A549 (cell line): ENCODE data around the gene WDR43. TPM values are rescaled to one million over a fixed set of nuclear protein-coding genes. Genes with fewer than 3 reads are reported as not detected.

Source experiments
- ATAC-seq, 2 experiments: fragments of 200-7000 bp in 1 of 2; fragments of >200 bp in 1 of 2; cut with Nextera tagmentation in 1 of 2; cut with Tn5 transposase in 1 of 2; 3 replicates each; pipeline versions ENCODE4 v1.8.0 to v1.9.1; 2018 to 2020; ENCODE audit warnings: mild to moderate bottlenecking in 1 of 2, moderate library complexity in 1 of 2
- CTCF ChIA-PET: fragments of 300-600 bp; sonication (Branson Sonifier 250); formaldehyde crosslinking; extraction: SDS; loops from one replicate; lab custom pipeline; 2021; ENCODE audit warnings: antibody characterized with exemption, inconsistent platforms; lab: Yijun Ruan, JAX
- POLR2A ChIA-PET: fragments of 350-600 bp; formaldehyde crosslinking; extraction: SDS; loops from one replicate; lab custom pipeline; 2021; ENCODE audit warnings: antibody characterized with exemption, inconsistent platforms; lab: Yijun Ruan, JAX
- DNase-seq, 2 experiments: peaks; one replicate each; pipeline versions ENCODE4 v3.0.0 to v3.0.0-alpha.2; 2011 to 2016; ENCODE audit warnings: low read depth in 1 of 2, low spot score in 1 of 2
- FAIRE-seq: peaks from 2 replicates; lab custom pipeline; 2011; peaks lifted over from hg19 to GRCh38; lab: Jason Lieb, UNC
- H3K27ac ChIP-seq, 2 experiments: fragments of >200 bp; sonication (Bioruptor Twin); formaldehyde crosslinking; 3 replicates each; pipeline ENCODE4 v1.5.1; 2016 to 2017
- H3K4me1 ChIP-seq: fragments of >200 bp; sonication (Bioruptor Twin); formaldehyde crosslinking; 3 replicates; pipeline ENCODE4 v1.6.1; 2016
- H3K4me2 ChIP-seq: fragments of >200 bp; sonication (Bioruptor Twin); formaldehyde crosslinking; 3 replicates; pipeline ENCODE4 v1.6.1; 2016
- H3K4me3 ChIP-seq: fragments of >200 bp; sonication (Bioruptor Twin); formaldehyde crosslinking; 3 replicates; pipeline ENCODE4 v1.5.1; 2016
- H3K9me3 ChIP-seq: fragments of >200 bp; sonication (Bioruptor Twin); formaldehyde crosslinking; 3 replicates; pipeline ENCODE4 v1.6.1; 2016
- CBX8 ChIP-seq: fragments of 200-600 bp; sonication (generic); IDR thresholded peaks from 2 replicates; pipeline ENCODE4 v1.6.1; 2016
- CHD2 ChIP-seq: fragments of 150-350 bp; IDR thresholded peaks from 2 replicates; pipeline ENCODE4 v1.6.1; 2014; ENCODE audit warnings: low read length; ENCODE audit not compliant: partially characterized antibody
- E2F6 ChIP-seq: IDR thresholded peaks from 2 replicates; pipeline ENCODE4 v1.6.1; 2012; ENCODE audit warnings: low read depth, borderline replicate concordance
- EHMT2 ChIP-seq: fragments of 200-600 bp; sonication (generic); IDR thresholded peaks from 2 replicates; pipeline ENCODE4 v1.6.1; 2016; ENCODE audit warnings: antibody characterized with exemption, low read depth, mild to moderate bottlenecking, moderate library complexity
- ELK1 ChIP-seq: fragments of 150-350 bp; IDR thresholded peaks from 2 replicates; pipeline ENCODE4 v1.6.1; 2014; ENCODE audit warnings: low read depth, mild to moderate bottlenecking, low read length
- JUN ChIP-seq, 2 experiments: fragments of >200 bp; sonication (Bioruptor Twin); formaldehyde crosslinking; IDR thresholded peaks; 2 replicates in 1 of 2; 3 replicates in 1 of 2; pipeline ENCODE4 v1.6.1; 2016 to 2017
- MYC ChIP-seq: IDR thresholded peaks from 2 replicates; pipeline ENCODE4 v1.6.1; 2012; ENCODE audit warnings: mild to moderate bottlenecking, inconsistent platforms, low read length, improper control_type of control experiment, borderline replicate concordance
- NFE2L2 ChIP-seq: fragments of 150-350 bp; conservative IDR thresholded peaks from 2 replicates; pipeline ENCODE4 v1.6.1; 2014; ENCODE audit warnings: low read length
- PHF8 ChIP-seq: fragments of 200-600 bp; sonication (generic); IDR thresholded peaks from 2 replicates; pipeline ENCODE4 v1.6.1; 2016; ENCODE audit warnings: low read depth, mild to moderate bottlenecking, antibody characterized with exemption, moderate library complexity, borderline replicate concordance
- POLR2A ChIP-seq: IDR thresholded peaks from 2 replicates; pipeline ENCODE4 v1.6.1; 2012; ENCODE audit warnings: mild to moderate bottlenecking, low read length
- POLR2AphosphoS2 ChIP-seq: conservative IDR thresholded peaks from 2 replicates; pipeline ENCODE4 v1.6.1; 2012; ENCODE audit warnings: low read length, improper control_type of control experiment, inconsistent platforms
- RAD21 ChIP-seq, 2 experiments: fragments of >200 bp in 1 of 2; sonication (Bioruptor Twin) in 1 of 2; formaldehyde crosslinking in 1 of 2; IDR thresholded peaks in 1 of 2; conservative IDR thresholded peaks in 1 of 2; 2 replicates in 1 of 2; 3 replicates in 1 of 2; pipeline ENCODE4 v1.6.1; 2012 to 2018; ENCODE audit warnings: inconsistent platforms in 1 of 2
- TFCP2L1 ChIP-seq: fragments of 250-450 bp; sonication (Bioruptor Pico); IDR thresholded peaks from 2 replicates; pipeline ENCODE4 v1.5.0; 2021; ENCODE audit warnings: mild to moderate bottlenecking
- ZC3H11A ChIP-seq: fragments of 450-650 bp; IDR thresholded peaks from 2 replicates; pipeline ENCODE4 v1.6.1; 2014; ENCODE audit warnings: antibody characterized with exemption, mild to moderate bottlenecking
- ZSCAN20 ChIP-seq: fragments of 250-450 bp; sonication (Bioruptor Pico); IDR thresholded peaks from 2 replicates; pipeline ENCODE4 v1.8.0; 2022; ENCODE audit warnings: mild to moderate bottlenecking, moderate library complexity
- WGBS: methylation state at CpG from one replicate; pipeline ENCODE4 v1.1.6; 2017; ENCODE audit errors: missing lambda C conversion rate; 5-methylcytosine and 5-hydroxymethylcytosine counted together
- polyA plus RNA-seq, 4 experiments: library from polyadenylated mRNA; depleted of rRNA in 3 of 4; stranded (reverse); fragments of >200 nt; fragmentation: RNase III in 1 of 4; extraction: RNeasy Plus Mini Kit Qiagen cat#74134 plus additional on column Dnase treatment in 1 of 4; gene quantifications; 2 replicates in 3 of 4; 3 replicates in 1 of 4; pipeline ENCODE4 v1.2.3, GENCODE V29; 2011 to 2017
- TF ChIP-seq, protein P1 (sequence below): IDR thresholded peaks from 2 replicates; pipeline ENCODE4 v1.6.1; 2012
- TF ChIP-seq, protein P2 (sequence below): fragments of 250-450 bp; sonication (Bioruptor Pico); IDR thresholded peaks from 2 replicates; pipeline ENCODE4 v1.5.0; 2020; ENCODE audit warnings: low read depth, mild to moderate bottlenecking, moderate library complexity
- TF ChIP-seq, protein P3 (sequence below): fragments of 250-450 bp; sonication (Bioruptor Pico); IDR thresholded peaks from 2 replicates; pipeline ENCODE4 v1.5.0; 2021; ENCODE audit warnings: mild to moderate bottlenecking, moderate library complexity, borderline replicate concordance
- TF ChIP-seq, protein P4 (sequence below): fragments of >200 bp; sonication (Bioruptor Twin); formaldehyde crosslinking; IDR thresholded peaks from 2 replicates; pipeline ENCODE4 v1.6.1; 2016

Gene WDR43
- polyA plus RNA-seq, 2 of the 4 experiments (the other 2 are of a cell fraction), result 71.8 to 256 TPM

- no peaks in the 10 kb centered on the region for H3K9me3 ChIP-seq
- no peak overlapping the region for H3K4me2 ChIP-seq
- no peak for DNase-seq
- H3K4me3 ChIP-seq, result no peak overlapping the region
- CTCF ChIA-PET, result interaction anchor here (1.5 to 5.3 kb wide), 2 partner anchors 233 to 235 kb away, joined by 4 to 69 read pairs; no protein-coding TSS in a partner anchor
- WGBS, result 78% methylated on average over 1 of the region's 1 CpG
- H3K4me1 ChIP-seq, result peaks cover 5% of the 10 kb centered on the region
- TF ChIP-seq CHD2, result no peak
- TF ChIP-seq ZSCAN20 (CRISPR knock-in tag), result no peak
- TF ChIP-seq, all 56 proteins: peak for 0
- FAIRE-seq (no peak), ATAC-seq (no peak)
- POLR2A ChIA-PET, result no interaction called here
- H3K27ac ChIP-seq, result no peak overlapping the region
Measured at GRCh38 chr2:28962505-28962904, 68.0 kb downstream of the WDR43 start.

GRCh38 chr2:28970464-28971160 lies 76.1 kb downstream of the WDR43 start:
- Histone ChIP-seq H3K27ac (no peak overlapping the region), H3K4me3 (no peak overlapping the region), H3K9me3 (peaks cover 5% of the 10 kb centered on the region; the same call in 1 of the 3 replicates), H3K4me2 (no peak overlapping the region), H3K4me1 (no peaks in the 10 kb centered on the region)
- 81% methylated on average over 6 of the region's 6 CpGs for WGBS
- TF ChIP-seq RAD21 (conservative IDR thresholded peaks at IDR 0.05 in 1 of 2, IDR thresholded peaks at IDR 0.05 in 1 of 2) (no peak), TFCP2L1 (no peak), ELK1 (no peak), JUN (IDR thresholded peaks at IDR 0.05) (no peak)
- TF ChIP-seq, protein P1, sequence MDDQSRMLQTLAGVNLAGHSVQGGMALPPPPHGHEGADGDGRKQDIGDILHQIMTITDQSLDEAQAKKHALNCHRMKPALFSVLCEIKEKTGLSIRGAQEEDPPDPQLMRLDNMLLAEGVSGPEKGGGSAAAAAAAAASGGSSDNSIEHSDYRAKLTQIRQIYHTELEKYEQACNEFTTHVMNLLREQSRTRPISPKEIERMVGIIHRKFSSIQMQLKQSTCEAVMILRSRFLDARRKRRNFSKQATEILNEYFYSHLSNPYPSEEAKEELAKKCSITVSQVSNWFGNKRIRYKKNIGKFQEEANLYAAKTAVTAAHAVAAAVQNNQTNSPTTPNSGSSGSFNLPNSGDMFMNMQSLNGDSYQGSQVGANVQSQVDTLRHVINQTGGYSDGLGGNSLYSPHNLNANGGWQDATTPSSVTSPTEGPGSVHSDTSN, result no peak
- DNase-seq, result no peak
- FAIRE-seq, result no peak
- ChIA-PET POLR2A (no interaction called here), CTCF (interaction anchor here (0.7 to 1.7 kb wide), 4 partner anchors 9 to 1190 kb away, joined by 3 to 7 read pairs (median 3); no protein-coding TSS in a partner anchor)
- ATAC-seq, result peak; percentile 23 to 26; a peak in 1 of 6 replicates

DNA sequence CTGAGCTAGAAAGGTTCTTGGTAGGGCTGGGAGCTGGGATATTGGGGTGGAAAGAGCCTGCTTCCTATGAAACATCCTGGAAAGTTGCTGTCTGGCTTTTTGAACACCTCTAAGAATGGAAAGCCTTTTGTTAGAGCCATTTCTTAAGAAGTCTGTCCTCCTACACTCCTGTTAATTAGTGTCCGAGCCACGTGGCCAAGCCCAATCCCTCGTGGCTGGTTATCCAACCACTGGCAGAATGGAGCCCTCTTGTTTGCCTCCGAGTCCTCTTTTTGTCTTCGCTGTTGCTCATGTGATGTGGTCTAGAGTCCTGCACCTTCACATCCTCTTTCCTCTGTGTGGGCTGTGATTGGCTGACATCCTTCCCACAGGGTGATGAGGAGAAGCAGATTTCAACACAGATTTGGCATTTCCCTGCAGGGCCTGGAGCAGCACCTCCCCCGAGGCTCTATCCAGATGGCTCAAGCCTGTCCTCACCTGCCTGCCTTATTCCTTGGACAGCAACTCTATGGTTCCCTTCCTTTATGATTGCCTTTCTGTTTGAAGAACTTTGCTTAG lies 78.4 kb downstream of the WDR43 start:
- CTCF ChIA-PET, result interaction anchor here (1.0 kb wide), 2 partner anchors 14 to 133 kb away, joined by 3 read pairs; no protein-coding TSS in a partner anchor

GRCh38 chr2:28974252-28974651 lies 79.8 kb downstream of the WDR43 start:
- ATAC-seq (no peak), DNase-seq (no peak), FAIRE-seq (no peak)
- Histone ChIP-seq H3K9me3 (peaks cover 5% of the 10 kb centered on the region; the same call in 1 of the 3 replicates), H3K4me2 (no peak overlapping the region), H3K4me1 (no peaks in the 10 kb centered on the region), H3K4me3 (no peak overlapping the region), H3K27ac (no peak overlapping the region)
- 44% methylated on average over 4 of the region's 4 CpGs for whole genome bisulfite sequencing
- POLR2A ChIA-PET, result no interaction called here
- CTCF ChIA-PET, result interaction anchor here (1.0 kb wide), 1 partner anchor 15 kb away, joined by 3 read pairs; no protein-coding TSS in a partner anchor
- TF ChIP-seq MYC (no peak), ZC3H11A (no peak), POLR2AphosphoS2 (no peak), PHF8 (no peak), E2F6 (no peak), JUN (IDR thresholded peaks at IDR 0.05) (no peak), EHMT2 (no peak)
- TF ChIP-seq, protein P2, sequence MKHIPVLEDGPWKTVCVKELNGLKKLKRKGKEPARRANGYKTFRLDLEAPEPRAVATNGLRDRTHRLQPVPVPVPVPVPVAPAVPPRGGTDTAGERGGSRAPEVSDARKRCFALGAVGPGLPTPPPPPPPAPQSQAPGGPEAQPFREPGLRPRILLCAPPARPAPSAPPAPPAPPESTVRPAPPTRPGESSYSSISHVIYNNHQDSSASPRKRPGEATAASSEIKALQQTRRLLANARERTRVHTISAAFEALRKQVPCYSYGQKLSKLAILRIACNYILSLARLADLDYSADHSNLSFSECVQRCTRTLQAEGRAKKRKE (CRISPR knock-in tag), result no peak
- TF ChIP-seq, protein P3, sequence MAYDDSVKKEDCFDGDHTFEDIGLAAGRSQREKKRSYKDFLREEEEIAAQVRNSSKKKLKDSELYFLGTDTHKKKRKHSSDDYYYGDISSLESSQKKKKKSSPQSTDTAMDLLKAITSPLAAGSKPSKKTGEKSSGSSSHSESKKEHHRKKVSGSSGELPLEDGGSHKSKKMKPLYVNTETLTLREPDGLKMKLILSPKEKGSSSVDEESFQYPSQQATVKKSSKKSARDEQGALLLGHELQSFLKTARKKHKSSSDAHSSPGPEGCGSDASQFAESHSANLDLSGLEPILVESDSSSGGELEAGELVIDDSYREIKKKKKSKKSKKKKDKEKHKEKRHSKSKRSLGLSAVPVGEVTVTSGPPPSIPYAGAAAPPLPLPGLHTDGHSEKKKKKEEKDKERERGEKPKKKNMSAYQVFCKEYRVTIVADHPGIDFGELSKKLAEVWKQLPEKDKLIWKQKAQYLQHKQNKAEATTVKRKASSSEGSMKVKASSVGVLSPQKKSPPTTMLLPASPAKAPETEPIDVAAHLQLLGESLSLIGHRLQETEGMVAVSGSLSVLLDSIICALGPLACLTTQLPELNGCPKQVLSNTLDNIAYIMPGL (CRISPR knock-in tag), result no peak
- TF ChIP-seq, protein P4, sequence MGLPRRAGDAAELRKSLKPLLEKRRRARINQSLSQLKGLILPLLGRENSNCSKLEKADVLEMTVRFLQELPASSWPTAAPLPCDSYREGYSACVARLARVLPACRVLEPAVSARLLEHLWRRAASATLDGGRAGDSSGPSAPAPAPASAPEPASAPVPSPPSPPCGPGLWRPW, result no peak

More for the DNA sequence above, 78.4 kb downstream of the WDR43 start:
- WGBS, result 50% methylated on average over 6 of the region's 6 CpGs
- ATAC-seq (0 out of 6 replicates have a peak, but pooled peaks of 1 of the 2 experiments have one; percentile 21), DNase-seq (no peak)
- no peak overlapping the region for H3K4me3 ChIP-seq
- no peaks in the 10 kb centered on the region for H3K4me1 ChIP-seq
- peaks cover 5% of the 10 kb centered on the region; the same call in 1 of the 3 replicates for H3K9me3 ChIP-seq
- no peak overlapping the region for H3K27ac ChIP-seq
- H3K4me2 ChIP-seq, result no peak overlapping the region
- POLR2A ChIA-PET, result no interaction called here
- TF ChIP-seq ZC3H11A (no peak), CBX8 (no peak), NFE2L2 (no peak), POLR2A (no peak)
- TF ChIP-seq, protein P1, result no peak
- TF ChIP-seq, all 56 proteins: peak for 0
- FAIRE-seq, result no peak
